HG03175 (cell line): ENCODE measurements around the gene S100A6.

Experiments
- ATAC-seq: cut with Tn5 transposase; IDR thresholded peaks from one replicate; pipeline ENCODE4 v1.9.1; 2021; ENCODE audit warnings: mild to moderate bottlenecking, moderate library complexity; ENCODE audit not compliant: unreplicated experiment

Gene S100A6

DNA sequence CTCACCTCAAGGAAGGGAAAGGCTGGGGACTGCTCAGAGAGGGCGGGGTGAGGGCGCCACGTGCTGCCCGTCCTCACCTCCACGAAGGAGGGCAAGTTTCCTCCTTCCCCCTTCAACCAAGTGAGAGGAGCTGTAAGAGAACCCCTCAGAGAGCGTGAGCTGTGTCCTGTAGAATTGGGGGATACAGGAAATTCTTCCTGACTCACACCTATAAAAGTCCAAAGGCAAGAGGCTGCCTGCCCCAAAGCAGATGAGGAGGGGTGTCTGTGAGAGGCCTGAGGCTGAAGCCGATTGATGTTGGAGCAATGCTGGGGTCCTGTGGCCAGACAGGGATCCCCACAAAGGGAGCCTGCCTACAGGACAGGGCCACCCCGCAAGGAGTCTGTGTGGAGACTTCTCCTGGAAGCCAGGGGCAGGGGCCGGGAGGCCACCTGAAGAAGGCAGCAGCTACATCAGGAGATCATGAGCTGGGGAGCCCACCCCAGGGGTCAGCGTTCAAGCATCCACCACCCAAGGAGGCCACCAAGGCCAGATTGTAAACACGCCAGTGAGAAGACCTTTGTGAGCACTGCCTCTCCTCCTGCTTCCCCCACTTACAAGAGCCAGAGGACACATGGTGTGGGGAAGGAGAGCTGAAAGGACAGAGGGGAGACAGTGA is 27.7 kb downstream of the S100A6 start:
- no peak for ATAC-seq

- no peak for ATAC-seq
These were observed 28.9 kb downstream of the S100A6 start for GRCh38 chr1:153506831-153507413.

GRCh38 chr1:153506386-153506785 is 29.4 kb downstream of the S100A6 start:
- no peak for ATAC-seq

GRCh38 chr1:153505576-153505975 is 30.2 kb downstream of the S100A6 start:
- ATAC-seq, result no peak

DNA sequence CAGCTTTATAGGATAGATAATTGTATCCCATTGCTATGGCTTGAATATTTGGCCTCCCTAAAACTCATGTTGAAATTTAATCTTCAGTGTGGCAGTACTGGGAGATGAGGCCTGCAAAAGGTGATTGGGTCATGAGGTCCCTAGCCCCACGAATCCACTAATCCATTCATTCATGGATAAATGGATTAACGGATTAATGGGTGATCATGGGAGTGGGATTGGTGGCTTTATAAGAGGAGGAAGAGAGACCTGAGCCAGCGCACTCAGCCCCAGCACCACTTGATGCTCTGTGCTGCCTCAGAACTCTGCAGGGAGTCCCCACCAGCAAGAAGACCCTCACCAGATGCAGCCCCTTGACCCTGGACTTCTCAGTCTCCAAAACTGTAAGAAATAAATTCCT is 32.0 kb downstream of the S100A6 start:
- no peak for ATAC-seq

- ATAC-seq, result no peak
These were observed 37.0 kb downstream of the S100A6 start for GRCh38 chr1:153498746-153499145.

DNA sequence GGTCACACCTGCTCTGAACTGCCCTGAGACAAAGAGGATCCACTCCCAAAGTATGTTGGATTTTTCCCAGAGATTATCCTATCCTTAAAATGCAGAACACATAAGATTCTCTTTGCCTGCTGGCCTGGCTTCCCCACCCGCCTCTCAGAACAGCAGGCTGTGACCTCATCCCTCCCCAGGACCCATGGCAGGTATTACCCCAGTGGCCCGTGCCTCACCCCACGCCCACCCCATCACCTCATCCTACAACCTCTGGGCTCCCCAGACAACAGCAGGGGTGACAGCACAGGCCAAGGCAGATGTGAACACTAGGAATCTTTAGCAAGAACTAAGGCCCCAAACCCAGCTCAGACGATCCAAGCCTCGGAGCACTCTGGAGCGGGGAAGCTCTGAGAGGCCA is 40.3 kb downstream of the S100A6 start:
- no peak for ATAC-seq

DNA sequence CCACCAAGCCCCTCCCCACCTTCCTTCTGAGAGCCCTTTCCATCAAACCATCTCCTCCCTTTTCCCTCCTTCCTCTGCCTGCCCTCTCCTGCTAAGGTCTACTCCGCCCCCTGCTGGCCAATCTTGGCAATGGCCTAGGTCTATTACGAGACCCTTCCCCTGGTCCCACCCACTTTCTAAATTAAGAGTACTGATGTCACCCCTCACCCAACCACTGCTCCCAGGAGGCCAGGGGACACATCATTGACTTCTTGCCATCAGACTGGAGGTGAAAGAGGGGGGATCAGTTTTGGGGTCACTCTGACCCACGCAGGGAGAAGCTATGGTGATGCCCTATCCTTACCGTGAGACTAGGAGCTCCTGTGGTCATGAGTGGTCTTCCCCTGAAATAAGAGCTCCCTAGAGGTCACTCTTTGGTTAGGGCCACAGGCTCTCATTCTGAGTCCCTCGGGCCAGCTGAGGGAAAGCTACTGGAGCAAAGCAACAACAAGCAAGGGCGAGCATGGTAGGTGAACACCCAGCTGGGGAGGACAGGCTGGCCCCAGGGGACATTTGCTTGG is 40.7 kb downstream of the S100A6 start:
- ATAC-seq, result no peak

- ATAC-seq, result no peak
These were observed 42.3 kb downstream of the S100A6 start for GRCh38 chr1:153493343-153493960.

DNA sequence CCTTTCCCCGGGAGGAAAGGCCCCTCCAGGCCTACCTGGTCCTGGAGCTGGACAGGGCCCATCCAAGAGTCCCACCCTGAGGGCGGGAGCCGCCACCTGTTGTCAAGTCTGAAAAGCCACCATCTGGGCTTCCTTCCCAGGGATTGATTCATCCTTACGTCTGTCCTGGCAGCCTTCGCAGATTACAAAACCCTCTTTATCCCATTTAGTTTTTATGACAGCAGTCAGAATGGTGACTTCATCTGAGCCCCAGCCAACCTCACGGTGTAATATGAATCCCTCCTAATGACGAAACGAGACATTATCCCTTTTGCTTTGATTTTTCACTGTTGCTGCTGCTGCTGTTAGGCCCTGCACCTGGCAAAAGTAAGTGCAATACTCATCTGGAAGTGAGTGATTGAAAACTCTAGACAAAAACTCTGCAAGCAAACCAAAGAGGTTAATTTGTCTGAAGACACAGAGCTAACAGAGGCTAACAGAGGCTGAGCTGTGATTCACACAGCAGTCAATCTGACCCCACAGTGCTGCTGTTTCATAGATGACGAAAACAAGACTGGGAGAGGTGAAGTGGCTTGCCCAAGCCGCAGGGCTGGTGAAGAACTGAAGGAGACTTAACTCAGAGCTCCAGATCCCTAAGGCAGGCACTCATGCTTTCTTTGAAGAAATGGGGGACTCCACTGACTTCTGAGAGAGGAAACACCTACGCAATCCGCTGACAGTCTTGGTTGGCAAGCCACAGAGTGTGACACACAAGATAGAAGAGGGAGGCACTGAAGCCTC is 45.3 kb downstream of the S100A6 start:
- no peak for ATAC-seq

DNA sequence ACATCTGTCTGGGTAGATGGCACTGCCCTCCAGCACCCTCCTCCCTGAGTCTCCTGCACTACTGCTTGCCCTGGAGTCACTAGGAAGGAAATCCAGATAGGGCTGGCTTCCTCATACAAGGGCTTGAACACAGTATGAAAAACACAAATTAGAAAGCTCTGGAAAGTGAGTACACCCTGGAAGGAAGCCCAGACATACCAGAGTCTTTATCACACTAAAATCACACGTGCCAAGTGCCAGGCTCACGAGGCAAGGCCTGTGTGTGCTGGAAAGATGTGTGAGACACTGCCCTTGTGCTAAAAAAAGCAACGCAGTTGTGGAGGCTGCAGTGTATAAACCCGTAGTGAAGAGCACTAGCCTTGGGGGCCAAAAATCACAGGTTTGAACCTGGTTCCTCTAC is 47.1 kb downstream of the S100A6 start:
- ATAC-seq, result no peak

DNA sequence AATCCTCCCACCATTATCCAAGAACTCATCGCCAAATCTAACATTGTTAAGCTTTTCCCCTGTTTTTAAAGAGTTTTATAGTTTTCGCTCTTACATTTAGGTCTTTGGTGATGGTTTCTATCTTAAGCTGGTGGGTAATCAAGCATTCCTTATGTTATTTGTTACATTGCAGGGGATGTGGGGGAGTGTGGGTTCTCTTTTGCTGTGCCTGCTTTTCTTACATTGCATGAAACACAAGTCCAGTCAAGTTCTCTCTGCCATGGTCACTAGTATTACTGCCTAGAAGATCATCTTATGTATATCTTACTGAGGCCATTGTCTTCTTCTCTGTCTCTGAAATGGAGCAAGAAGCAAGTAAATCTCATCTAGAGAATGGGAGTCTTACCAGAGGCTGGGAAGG is 48.1 kb downstream of the S100A6 start:
- ATAC-seq, result no peak

DNA sequence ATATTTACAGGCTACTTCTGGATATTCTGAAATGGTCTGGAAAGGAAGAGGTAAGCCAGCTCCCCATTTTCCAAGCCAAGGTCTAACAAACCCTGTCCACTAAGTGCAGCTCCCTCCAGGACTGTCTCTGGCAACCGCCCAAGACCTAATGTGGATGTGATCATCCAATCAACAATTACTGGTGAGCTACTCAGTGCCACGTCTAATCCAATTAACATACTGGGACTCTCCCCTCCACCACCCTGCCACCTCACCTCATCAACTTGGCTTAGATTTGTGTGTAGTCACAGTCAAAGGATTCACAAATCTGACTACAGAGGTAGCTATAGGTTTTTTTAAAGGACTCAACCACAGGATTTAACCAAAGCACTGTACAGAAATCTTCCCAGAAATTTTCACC is 49.9 kb downstream of the S100A6 start:
- no peak for ATAC-seq
